Heart left ventricle (tissue), 16 donors: ENCODE results near the gene SCN4A. TPM values are rescaled to one million over a fixed set of nuclear protein-coding genes. Genes with fewer than 3 reads are reported as not detected.

Source experiments
- ATAC-seq, 4 donors: fragments of 200-7000 bp; cut with Tn5 transposase; one replicate each; pipeline ENCODE4 v1.9.1; 2020 to 2022; ENCODE audit warnings: moderate library complexity in 4 of 4, mild to moderate bottlenecking in 3 of 4, moderate number of reproducible peaks in 1 of 4
- DNase-seq, 5 donors: peaks; one replicate each; pipeline ENCODE4 v3.0.0-alpha.2; 2020
- H3K27ac ChIP-seq, 12 donors: fragments of 200-600 bp; sonication (generic) in 4 of 12; one replicate each; pipeline versions ENCODE4 v1.5.0 to v1.8.0; 2016 to 2022; ENCODE audit warnings: mild to moderate bottlenecking in 2 of 12
- H3K27me3 ChIP-seq, 9 donors: fragments of 200-600 bp; sonication (generic) in 2 of 9; one replicate each; pipeline versions ENCODE4 v1.5.1 to v1.8.0; 2016 to 2022; ENCODE audit warnings: mild to moderate bottlenecking in 3 of 9
- H3K36me3 ChIP-seq, 9 donors: fragments of 200-600 bp; sonication (generic) in 2 of 9; one replicate each; pipeline versions ENCODE4 v1.5.0 to v1.8.0; 2018 to 2022; ENCODE audit warnings: mild to moderate bottlenecking in 2 of 9
- H3K4me1 ChIP-seq, 12 donors: fragments of 200-600 bp; sonication (generic) in 4 of 12; one replicate each; pipeline versions ENCODE4 v1.5.0 to v1.8.0; 2016 to 2022; ENCODE audit warnings: mild to moderate bottlenecking in 3 of 12
- H3K4me3 ChIP-seq, 12 donors: fragments of 200-600 bp; sonication (generic) in 4 of 12; one replicate each; pipeline versions ENCODE4 v1.5.0 to v1.8.0; 2017 to 2022; ENCODE audit warnings: mild to moderate bottlenecking in 9 of 12, moderate library complexity in 4 of 12
- H3K9me3 ChIP-seq, 12 donors: fragments of 200-600 bp; sonication (generic) in 4 of 12; one replicate each; pipeline versions ENCODE4 v1.5.0 to v1.8.0; 2016 to 2022; ENCODE audit warnings: mild to moderate bottlenecking in 1 of 12
- POLR2A ChIP-seq, 2 donors: fragments of 450-650 bp; IDR thresholded peaks; one replicate each; pipeline ENCODE4 v1.6.1; 2017; ENCODE audit warnings: antibody characterized with exemption in 2 of 2, mild to moderate bottlenecking in 2 of 2, moderate library complexity in 2 of 2
- WGBS, 4 donors: extraction: QIAGEN DNeasy Blood & Tissue Kit in 2 of 4; methylation state at CpG; one replicate each; pipeline versions ENCODE4 v1.1.5 to v1.1.7; 2013 to 2018; 5-methylcytosine and 5-hydroxymethylcytosine counted together
- intact Hi-C, 10 donors: fragments of 100-400 bp; cut with DNase I; formaldehyde crosslinking; loops; one replicate each; pipeline versions ENCODE4 v1.11.1 to v1.14.2; 2022
- polyA plus RNA-seq, 2 donors: library from polyadenylated mRNA; stranded (reverse); fragments of 200-250 nt; gene quantifications; one replicate each; pipeline ENCODE4 v1.2.3, GENCODE V29; 2013
- total RNA-seq, 9 donors: library from RNA; depleted of rRNA in 2 of 9; stranded (reverse); fragments of >200 nt in 2 of 9; fragmentation: NEBNext Ultra II Directional in 3 of 9; extraction: Animal tissue kit (Norgen Biotek cat#: 25700) in 3 of 9; gene quantifications; one replicate each; pipeline versions ENCODE4 v1.1.0 to v1.2.4, GENCODE V29; 2016 to 2023
- TF ChIP-seq, protein P1 (sequence below), 12 donors: fragments of 200-600 bp; sonication (generic) in 4 of 12; IDR thresholded peaks; one replicate each; pipeline versions ENCODE4 v1.5.0 to v1.8.0; 2018 to 2022; ENCODE audit warnings: antibody characterized with exemption in 12 of 12, mild to moderate bottlenecking in 5 of 12
- donor health status: ischemic (EF 13 %, LVEDD 7.1; RV severe dilation, severe dysfunction).
- donor health status: healthy with polysubstance abuse.
- donor health status: DM: no; HTN: yes; CAD: no.
- donor health status: DM: no; HTN: no; CAD: no.
- donor health status: ischemic (EF 25% LVEDD 6.9; RV normal size, moderate dysfunction).
- donor health status: ischemic (EF 25% LVEDD 5.7; RV mildly dilated, moderate dysfunction).
- donor health status: healthy.
- donor health status: DM: yes; HTN: yes; CAD: no.
- donor health status: ischemic (EF 35%, LVEDD 5.7; RV mildly dilated, moderate dysfunction).
- donor health status: nonischemic (EF 11% LVEDD 7.7; RV severe dilation, severe dysfunction).
- donor health status: DM: yes; HTN: yes; CAD: no.
- donor health status: PGD.
- donor health status: ischemic (EF 29% LVEDD 5.4; RV normal size, mild dysfunction).
- donor health status: nonischemic (EF 23%, LVEDD 6.1; RV moderate dilation, normal function).

Gene SCN4A
- total and polyA plus RNA-seq, 11 donors = 0.33 to 2.1 (median 0.67) TPM

DNA sequence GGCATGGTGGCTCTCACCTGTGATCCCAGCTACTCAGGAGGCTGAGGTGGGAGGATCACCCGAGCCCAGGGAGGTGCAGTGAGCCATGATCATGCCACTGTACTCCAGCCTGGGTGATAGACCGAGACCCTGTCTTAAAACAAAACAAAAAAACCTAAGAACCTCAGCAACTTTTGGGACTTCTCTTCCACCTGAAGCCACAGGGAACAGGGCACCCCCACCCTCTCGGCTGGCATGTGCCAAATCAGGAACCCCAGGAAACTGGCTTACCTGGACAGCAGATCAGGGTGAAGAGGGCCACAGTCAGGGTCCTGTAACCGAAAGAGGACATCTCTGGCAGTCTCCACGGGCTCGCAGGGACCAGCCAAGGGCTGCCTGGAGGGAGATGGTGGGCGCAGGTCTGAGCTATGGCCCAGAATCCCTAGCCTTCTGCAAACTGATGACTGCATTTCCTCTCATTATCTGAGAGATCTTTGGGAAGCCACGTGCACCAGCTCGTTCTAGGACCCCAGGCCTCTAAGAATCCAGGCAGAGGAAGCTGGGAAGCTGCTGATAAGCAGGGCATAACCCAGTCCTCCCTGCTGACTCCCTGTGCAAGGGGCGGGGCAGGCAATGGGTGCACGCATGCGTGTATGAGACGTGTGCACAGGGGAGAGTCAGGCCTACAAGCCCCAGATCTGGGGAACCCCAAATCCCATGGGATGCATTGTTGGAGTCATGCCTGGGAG is 33.8 kb upstream of the SCN4A start:
- Histone ChIP-seq H3K4me3 (peak overlapping the region; percentile 16 to 62 (median 50)), H3K27ac (peak overlapping the region; percentile 60 to 93 (median 82)), H3K27me3 (no peaks in the 10 kb centered on the region), H3K4me1 (peaks cover 5 to 70% (median 42%) of the 10 kb centered on the region in 12 donors), H3K9me3 (no peaks in the 10 kb centered on the region), H3K36me3 (peaks cover 0 to 25% (median 10%) of the 10 kb centered on the region in 9 donors)
- WGBS, 4 donors = 46 to 61% (median 56%) methylated on average over 13 of the region's 13 CpGs
- DNase-seq = peak; percentile 83 to 89 (median 87)
- ATAC-seq = peak; percentile 76 to 82 (median 78)
- peak in 1 of 2 donors; percentile 34 for TF ChIP-seq POLR2A (IDR thresholded peaks at IDR 0.05)
- TF ChIP-seq, protein P1, sequence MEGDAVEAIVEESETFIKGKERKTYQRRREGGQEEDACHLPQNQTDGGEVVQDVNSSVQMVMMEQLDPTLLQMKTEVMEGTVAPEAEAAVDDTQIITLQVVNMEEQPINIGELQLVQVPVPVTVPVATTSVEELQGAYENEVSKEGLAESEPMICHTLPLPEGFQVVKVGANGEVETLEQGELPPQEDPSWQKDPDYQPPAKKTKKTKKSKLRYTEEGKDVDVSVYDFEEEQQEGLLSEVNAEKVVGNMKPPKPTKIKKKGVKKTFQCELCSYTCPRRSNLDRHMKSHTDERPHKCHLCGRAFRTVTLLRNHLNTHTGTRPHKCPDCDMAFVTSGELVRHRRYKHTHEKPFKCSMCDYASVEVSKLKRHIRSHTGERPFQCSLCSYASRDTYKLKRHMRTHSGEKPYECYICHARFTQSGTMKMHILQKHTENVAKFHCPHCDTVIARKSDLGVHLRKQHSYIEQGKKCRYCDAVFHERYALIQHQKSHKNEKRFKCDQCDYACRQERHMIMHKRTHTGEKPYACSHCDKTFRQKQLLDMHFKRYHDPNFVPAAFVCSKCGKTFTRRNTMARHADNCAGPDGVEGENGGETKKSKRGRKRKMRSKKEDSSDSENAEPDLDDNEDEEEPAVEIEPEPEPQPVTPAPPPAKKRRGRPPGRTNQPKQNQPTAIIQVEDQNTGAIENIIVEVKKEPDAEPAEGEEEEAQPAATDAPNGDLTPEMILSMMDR (IDR thresholded peaks at IDR 0.05) = no peak
- intact Hi-C loops = loop anchor here in 1 of 10 donors (2.0 kb wide), 1 partner anchor 14 kb away; the partner anchor contains the start of gene ICAM2

DNA sequence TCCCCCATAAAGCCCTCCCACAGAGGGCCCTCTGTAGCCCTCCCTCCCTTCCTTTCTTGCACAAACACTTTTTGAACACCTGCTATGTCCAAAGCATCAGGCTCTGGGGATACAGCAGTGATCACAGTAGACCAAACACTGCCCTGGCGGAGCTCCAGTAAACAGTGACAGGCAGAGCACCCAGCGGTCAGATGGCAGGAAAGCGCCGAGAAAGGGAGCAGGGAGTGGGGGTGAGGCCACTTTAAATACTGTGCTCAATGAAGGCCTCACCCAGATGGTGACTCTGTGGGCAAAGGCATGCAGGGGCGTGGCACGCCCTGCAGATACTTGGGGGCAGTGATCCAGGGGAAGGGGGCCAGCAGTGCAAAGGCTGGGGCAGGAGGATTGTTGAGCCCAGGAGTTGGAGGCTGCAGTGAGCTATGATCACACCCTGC is 33.0 kb upstream of the SCN4A start:
- H3K9me3 ChIP-seq = no peaks in the 10 kb centered on the region
- peak in 1 of 5 donors; percentile 31 for DNase-seq
- TF ChIP-seq, protein P1 (IDR thresholded peaks at IDR 0.05) = no peak
- no peak for TF ChIP-seq POLR2A (IDR thresholded peaks at IDR 0.05)
- no peaks in the 10 kb centered on the region for H3K27me3 ChIP-seq
- H3K27ac ChIP-seq = peak overlapping the region; percentile 60 to 93 (median 82)
- no peak for ATAC-seq
- intact Hi-C loops = loop anchor here in 1 of 10 donors (2.0 kb wide), 1 partner anchor 15 kb away; the partner anchor contains the start of gene ICAM2
- WGBS, 4 donors = 35 to 53% (median 43%) methylated on average over 6 of the region's 6 CpGs
- H3K4me1 ChIP-seq = peaks cover 8 to 77% (median 47%) of the 10 kb centered on the region in 12 donors
- H3K4me3 ChIP-seq = peak overlapping the region; percentile 16 to 62 (median 50)
- H3K36me3 ChIP-seq = peaks cover 0 to 25% (median 10%) of the 10 kb centered on the region in 9 donors

DNA sequence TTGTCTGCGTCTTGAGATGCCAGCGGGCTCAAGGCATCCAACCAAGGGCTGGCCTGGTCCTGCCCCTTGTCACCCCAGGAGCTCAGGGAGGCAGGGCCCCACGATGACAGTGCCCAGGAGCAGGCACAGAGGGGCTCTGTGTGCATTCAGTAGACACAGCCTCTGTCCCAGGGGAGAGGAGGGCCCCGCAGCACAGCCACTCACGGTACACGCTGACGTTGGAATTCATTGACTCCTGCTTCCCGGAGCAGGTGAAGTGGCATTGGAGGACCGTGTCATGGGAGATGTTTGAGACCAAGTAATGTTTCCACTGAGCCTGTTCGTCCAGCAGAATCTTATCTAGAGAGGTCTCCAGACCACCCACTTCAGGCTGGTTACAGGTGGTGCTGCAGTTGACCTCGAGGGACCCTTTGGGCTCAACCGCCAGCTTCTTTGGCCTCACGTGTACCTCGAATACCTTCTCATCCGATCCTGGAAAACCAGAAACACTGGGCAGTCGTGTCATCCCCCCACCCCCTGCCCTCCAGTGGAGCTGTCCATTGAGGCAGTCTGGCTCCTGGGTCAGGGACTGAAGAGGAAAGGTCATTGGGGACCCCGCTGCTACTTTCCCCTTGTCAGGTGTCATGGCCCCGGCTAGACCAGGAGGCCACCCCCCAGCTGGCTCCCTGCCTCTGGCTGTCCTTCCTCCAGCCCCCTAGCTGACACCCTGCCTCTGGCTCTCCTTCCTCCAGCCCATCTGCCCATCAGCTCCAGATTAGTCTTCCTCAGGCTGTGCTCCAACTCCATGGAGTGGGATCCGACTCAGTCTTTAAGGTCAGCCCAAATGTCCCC is 32.4 kb upstream of the SCN4A start:
- intact Hi-C loops = no loop called here
- Histone ChIP-seq H3K9me3 (no peaks in the 10 kb centered on the region), H3K4me3 (peak overlapping the region in 11 of 12 donors; percentile 22 to 62 (median 51)), H3K36me3 (peaks cover 0 to 25% (median 10%) of the 10 kb centered on the region in 9 donors), H3K4me1 (peaks cover 8 to 76% (median 46%) of the 10 kb centered on the region in 12 donors), H3K27ac (peak overlapping the region; percentile 60 to 93 (median 82)), H3K27me3 (no peaks in the 10 kb centered on the region)
- TF ChIP-seq, protein P1 (IDR thresholded peaks at IDR 0.05) = no peak
- no peak for TF ChIP-seq POLR2A (IDR thresholded peaks at IDR 0.05)
- ATAC-seq (no peak), DNase-seq (no peak)
- WGBS, 4 donors = 58 to 70% (median 67%) methylated on average over 18 to 19 of the region's 19 CpGs
